Hepatocyte (in vitro differentiated cells): Measurements from ENCODE around the gene GLI3.
A peak's percentile ranks its signal among the peaks of the same experiment; 100 is the strongest.

Source experiments
- EZH2 ChIP-seq: fragments of 200-600 bp; sonication (generic); IDR thresholded peaks from 2 replicates; pipeline ENCODE4 v1.6.1; 2016; ENCODE audit warnings: antibody characterized with exemption, mild to moderate bottlenecking, borderline replicate concordance
- EZH2phosphoT487 ChIP-seq: fragments of 200-600 bp; sonication (generic); IDR thresholded peaks from one replicate; pipeline ENCODE4 v1.6.1; 2018; ENCODE audit warnings: antibody characterized with exemption, mild to moderate bottlenecking, low read depth, moderate library complexity; ENCODE audit not compliant: unreplicated experiment, severe bottlenecking
- TF ChIP-seq, protein P1 (sequence below): fragments of 200-600 bp; sonication (generic); IDR thresholded peaks from 2 replicates; pipeline ENCODE4 v1.5.1; 2016; ENCODE audit warnings: antibody characterized with exemption, mild to moderate bottlenecking; ENCODE audit not compliant: poor library complexity

DNA sequence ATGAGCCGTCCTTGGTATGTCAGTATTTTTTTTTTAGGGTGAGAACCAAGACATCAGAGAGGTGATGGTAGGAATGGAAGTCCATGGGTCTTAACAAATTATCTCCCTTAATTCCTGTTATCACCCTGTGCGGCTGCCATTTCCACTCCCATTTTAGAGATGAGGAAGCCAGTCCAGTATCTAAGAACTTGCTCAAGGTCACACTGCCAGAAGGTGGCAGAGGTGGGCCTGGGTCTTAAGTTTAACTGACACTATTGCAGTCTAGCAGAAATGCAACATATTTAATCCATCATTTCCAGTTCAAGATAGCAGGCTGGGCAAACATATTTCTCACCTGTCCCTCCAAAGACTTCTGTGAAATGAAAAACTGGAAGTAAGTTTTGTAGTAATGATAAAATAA is 108.3 kb downstream of the GLI3 start:
- TF ChIP-seq, protein P1, sequence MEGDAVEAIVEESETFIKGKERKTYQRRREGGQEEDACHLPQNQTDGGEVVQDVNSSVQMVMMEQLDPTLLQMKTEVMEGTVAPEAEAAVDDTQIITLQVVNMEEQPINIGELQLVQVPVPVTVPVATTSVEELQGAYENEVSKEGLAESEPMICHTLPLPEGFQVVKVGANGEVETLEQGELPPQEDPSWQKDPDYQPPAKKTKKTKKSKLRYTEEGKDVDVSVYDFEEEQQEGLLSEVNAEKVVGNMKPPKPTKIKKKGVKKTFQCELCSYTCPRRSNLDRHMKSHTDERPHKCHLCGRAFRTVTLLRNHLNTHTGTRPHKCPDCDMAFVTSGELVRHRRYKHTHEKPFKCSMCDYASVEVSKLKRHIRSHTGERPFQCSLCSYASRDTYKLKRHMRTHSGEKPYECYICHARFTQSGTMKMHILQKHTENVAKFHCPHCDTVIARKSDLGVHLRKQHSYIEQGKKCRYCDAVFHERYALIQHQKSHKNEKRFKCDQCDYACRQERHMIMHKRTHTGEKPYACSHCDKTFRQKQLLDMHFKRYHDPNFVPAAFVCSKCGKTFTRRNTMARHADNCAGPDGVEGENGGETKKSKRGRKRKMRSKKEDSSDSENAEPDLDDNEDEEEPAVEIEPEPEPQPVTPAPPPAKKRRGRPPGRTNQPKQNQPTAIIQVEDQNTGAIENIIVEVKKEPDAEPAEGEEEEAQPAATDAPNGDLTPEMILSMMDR: peak; percentile 9
- TF ChIP-seq EZH2: no peak
- no peak for TF ChIP-seq EZH2phosphoT487
